GM18868 (cell line): ENCODE data around the gene CECR2.

Experiments
- ATAC-seq: cut with Tn5 transposase; IDR thresholded peaks from one replicate; pipeline ENCODE4 v1.9.1; 2021; ENCODE audit warnings: mild to moderate bottlenecking, moderate library complexity; ENCODE audit not compliant: unreplicated experiment

CECR2 gene

DNA sequence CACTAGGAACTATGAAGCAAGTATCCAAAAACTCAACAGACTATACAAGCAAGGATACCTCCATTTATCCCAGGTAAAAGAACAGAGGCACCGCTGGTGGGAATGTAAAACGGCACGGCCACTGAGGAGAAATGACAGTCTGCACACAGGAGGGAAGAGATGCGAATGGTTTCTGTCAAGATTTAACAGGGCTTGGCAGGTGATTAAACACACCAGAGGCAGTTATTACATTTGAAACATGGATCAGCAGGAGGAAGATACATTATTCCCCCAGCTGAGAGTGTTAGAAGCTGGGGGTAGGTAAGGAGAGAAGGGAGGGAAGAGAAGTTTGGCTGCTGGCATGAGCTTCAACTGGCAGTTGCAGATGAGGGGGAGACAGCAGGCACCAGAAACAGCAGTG lies 229.1 kb downstream of the CECR2 start:
- ATAC-seq = no peak

DNA sequence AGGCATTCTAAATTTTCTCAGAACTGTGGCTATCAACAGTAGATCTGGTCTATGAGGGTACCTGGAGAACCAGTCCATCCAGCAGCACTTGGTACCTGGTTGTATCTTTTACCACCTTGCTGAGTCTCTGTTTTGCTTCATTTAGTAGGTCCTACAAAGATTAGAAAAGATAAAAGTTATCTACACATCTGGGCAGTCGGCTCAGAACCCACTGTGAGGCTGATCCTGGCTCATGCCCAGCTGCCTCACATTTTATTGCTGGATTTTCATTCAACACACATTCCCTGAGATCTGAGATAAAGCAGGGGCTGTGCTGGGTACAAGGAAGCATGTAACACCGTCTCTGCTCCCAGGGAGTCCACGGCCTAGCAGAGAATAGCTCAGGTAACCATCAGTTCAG lies 231.8 kb downstream of the CECR2 start:
- ATAC-seq = no peak

DNA sequence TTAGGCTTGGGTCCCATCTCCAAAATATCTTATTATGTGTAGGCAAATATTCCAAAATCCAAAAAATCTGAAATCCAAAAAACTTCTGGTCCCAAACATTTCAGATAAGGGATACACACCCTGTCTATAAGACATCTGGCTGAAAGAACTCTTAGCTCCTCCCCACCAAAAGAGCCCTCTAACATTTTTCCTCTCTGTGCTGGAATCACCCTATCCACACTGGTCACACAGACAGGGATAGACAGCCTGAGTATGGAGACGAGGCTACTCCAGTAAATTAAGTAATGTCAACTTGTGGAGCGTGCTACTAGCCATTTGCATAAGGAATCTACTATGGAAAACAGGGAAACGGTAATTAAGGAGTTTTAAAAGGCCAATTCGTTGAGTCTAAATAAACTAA lies 234.4 kb downstream of the CECR2 start:
- ATAC-seq = no peak

DNA sequence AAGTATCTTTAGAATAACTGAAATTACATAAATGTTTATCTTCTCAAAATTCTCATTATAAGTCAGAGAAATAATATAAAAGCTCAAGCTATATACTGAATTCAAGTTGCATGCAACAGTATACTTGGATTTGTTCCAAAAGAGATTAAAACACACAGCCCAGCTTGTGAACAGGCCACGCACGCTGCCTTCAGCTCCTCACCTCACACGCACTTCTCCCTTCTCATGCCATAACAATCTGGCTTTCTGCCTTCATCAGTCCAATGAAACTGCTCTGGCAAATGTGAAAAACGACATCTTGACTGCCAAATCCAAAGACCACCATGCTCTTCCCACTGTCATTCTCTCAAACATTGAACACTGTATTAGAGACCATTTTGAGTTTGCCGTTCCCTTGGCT lies 237.2 kb downstream of the CECR2 start:
- ATAC-seq = no peak
